Stimulated activated naive CD8-positive, alpha-beta T cell treated with anti-CD3 and anti-CD28 coated beads, Interleukin-15, Interleukin-2, amounts not matched to agents 100 ng/mL and 50 ng/mL, for 24 hours (primary cell): ENCODE results near the gene EYS.
"Not testable (repeated sequence)": the region's sequence is repeated elsewhere in the genome, so short reads cannot be mapped to it uniquely, and the experiment has no call there.

ENCODE experiments used
- H3K27ac Mint-ChIP-seq: one replicate; pipeline ENCODE4 v1.8.0; 2021; ENCODE audit warnings: mild to moderate bottlenecking, mixed read lengths
- H3K27me3 Mint-ChIP-seq: one replicate; pipeline ENCODE4 v1.8.0; 2021; ENCODE audit warnings: mixed read lengths
- H3K36me3 Mint-ChIP-seq: one replicate; pipeline ENCODE4 v1.8.0; 2021; ENCODE audit warnings: low read depth, mixed read lengths
- H3K4me1 Mint-ChIP-seq: one replicate; pipeline ENCODE4 v1.8.0; 2021; ENCODE audit warnings: low read depth, mixed read lengths
- H3K4me3 Mint-ChIP-seq: one replicate; pipeline ENCODE4 v1.8.0; 2021; ENCODE audit warnings: mild to moderate bottlenecking, mixed read lengths
- H3K9me3 Mint-ChIP-seq: one replicate; pipeline ENCODE4 v1.8.0; 2021; ENCODE audit warnings: mixed read lengths

EYS gene

GRCh38 chr6:63943826-63944225 lies 1763.2 kb downstream of the EYS start:
- Mint-ChIP-seq H3K4me3 (no peak overlapping the region), H3K27me3 (no peaks in the 10 kb centered on the region), H3K27ac (no peak overlapping the region), H3K4me1 (no peaks in the 10 kb centered on the region), H3K36me3 (no peaks in the 10 kb centered on the region), H3K9me3 (peaks cover 3% of the 10 kb centered on the region)

GRCh38 chr6:63941747-63942470 lies 1765.1 kb downstream of the EYS start:
- no peaks in the 10 kb centered on the region for H3K36me3 Mint-ChIP-seq
- no peak overlapping the region for H3K4me3 Mint-ChIP-seq
- no peak overlapping the region for H3K27ac Mint-ChIP-seq
- no peaks in the 10 kb centered on the region for H3K4me1 Mint-ChIP-seq
- H3K9me3 Mint-ChIP-seq: peaks cover 3% of the 10 kb centered on the region
- H3K27me3 Mint-ChIP-seq: no peaks in the 10 kb centered on the region

GRCh38 chr6:63940056-63940455 lies 1767.0 kb downstream of the EYS start:
- no peaks in the 10 kb centered on the region for H3K27me3 Mint-ChIP-seq
- H3K4me3 Mint-ChIP-seq: no peak overlapping the region
- H3K36me3 Mint-ChIP-seq: no peaks in the 10 kb centered on the region
- no peak overlapping the region for H3K27ac Mint-ChIP-seq
- no peaks in the 10 kb centered on the region for H3K4me1 Mint-ChIP-seq
- H3K9me3 Mint-ChIP-seq: peaks cover 3% of the 10 kb centered on the region

- Mint-ChIP-seq H3K4me3 (no peak overlapping the region), H3K4me1 (no peaks in the 10 kb centered on the region), H3K36me3 (no peaks in the 10 kb centered on the region), H3K27ac (no peak overlapping the region), H3K27me3 (no peaks in the 10 kb centered on the region), H3K9me3 (peaks cover 3% of the 10 kb centered on the region)
Measured at GRCh38 chr6:63936399-63936798, 1770.6 kb downstream of the EYS start.

- Mint-ChIP-seq H3K27me3 (no peaks in the 10 kb centered on the region), H3K27ac (no peak overlapping the region), H3K4me3 (no peak overlapping the region), H3K9me3 (peaks cover 3% of the 10 kb centered on the region), H3K4me1 (no peaks in the 10 kb centered on the region), H3K36me3 (no peaks in the 10 kb centered on the region)
Measured at GRCh38 chr6:63935732-63936131, 1771.3 kb downstream of the EYS start.

GRCh38 chr6:63933948-63934347 lies 1773.1 kb downstream of the EYS start:
- not testable (repeated sequence) for H3K4me3 Mint-ChIP-seq, H3K36me3 Mint-ChIP-seq

GRCh38 chr6:63930848-63931247 lies 1776.2 kb downstream of the EYS start:
- H3K9me3 Mint-ChIP-seq: no peaks in the 10 kb centered on the region
- no peak overlapping the region for H3K27ac Mint-ChIP-seq
- no peaks in the 10 kb centered on the region for H3K4me1 Mint-ChIP-seq
- H3K36me3 Mint-ChIP-seq: no peaks in the 10 kb centered on the region
- H3K27me3 Mint-ChIP-seq: no peaks in the 10 kb centered on the region
- H3K4me3 Mint-ChIP-seq: no peak overlapping the region

More at GRCh38 chr6:63933948-63934347, 1773.1 kb downstream of the EYS start:
- not testable (repeated sequence) for H3K27ac Mint-ChIP-seq, H3K4me1 Mint-ChIP-seq, H3K9me3 Mint-ChIP-seq, H3K27me3 Mint-ChIP-seq

- H3K36me3 Mint-ChIP-seq: no peaks in the 10 kb centered on the region
- H3K27ac Mint-ChIP-seq: no peak overlapping the region
- H3K9me3 Mint-ChIP-seq: no peaks in the 10 kb centered on the region
- H3K4me3 Mint-ChIP-seq: no peak overlapping the region
- no peaks in the 10 kb centered on the region for H3K4me1 Mint-ChIP-seq
- H3K27me3 Mint-ChIP-seq: no peaks in the 10 kb centered on the region
Measured at GRCh38 chr6:63929111-63929510, 1777.9 kb downstream of the EYS start.

GRCh38 chr6:63928613-63929012 lies 1778.4 kb downstream of the EYS start:
- no peaks in the 10 kb centered on the region for H3K9me3 Mint-ChIP-seq
- no peak overlapping the region for H3K27ac Mint-ChIP-seq
- no peak overlapping the region for H3K4me3 Mint-ChIP-seq
- no peaks in the 10 kb centered on the region for H3K36me3 Mint-ChIP-seq
- no peaks in the 10 kb centered on the region for H3K4me1 Mint-ChIP-seq
- H3K27me3 Mint-ChIP-seq: no peaks in the 10 kb centered on the region

- Mint-ChIP-seq H3K4me1 (no peaks in the 10 kb centered on the region), H3K9me3 (no peaks in the 10 kb centered on the region), H3K27me3 (no peaks in the 10 kb centered on the region), H3K4me3 (no peak overlapping the region), H3K27ac (no peak overlapping the region), H3K36me3 (no peaks in the 10 kb centered on the region)
Measured at GRCh38 chr6:63926950-63927927, 1779.8 kb downstream of the EYS start.

GRCh38 chr6:63926258-63926780 lies 1780.7 kb downstream of the EYS start:
- no peak overlapping the region for H3K4me3 Mint-ChIP-seq
- H3K36me3 Mint-ChIP-seq: no peaks in the 10 kb centered on the region
- no peak overlapping the region for H3K27ac Mint-ChIP-seq
- H3K9me3 Mint-ChIP-seq: no peaks in the 10 kb centered on the region
- peaks cover 6% of the 10 kb centered on the region for H3K27me3 Mint-ChIP-seq
- H3K4me1 Mint-ChIP-seq: no peaks in the 10 kb centered on the region

- H3K9me3 Mint-ChIP-seq: no peaks in the 10 kb centered on the region
- no peaks in the 10 kb centered on the region for H3K4me1 Mint-ChIP-seq
- no peak overlapping the region for H3K27ac Mint-ChIP-seq
- no peak overlapping the region for H3K4me3 Mint-ChIP-seq
- peaks cover 9% of the 10 kb centered on the region for H3K27me3 Mint-ChIP-seq
- H3K36me3 Mint-ChIP-seq: no peaks in the 10 kb centered on the region
Measured at GRCh38 chr6:63923139-63923739, 1783.8 kb downstream of the EYS start.

- peaks cover 9% of the 10 kb centered on the region for H3K27me3 Mint-ChIP-seq
- H3K4me3 Mint-ChIP-seq: no peak overlapping the region
- no peaks in the 10 kb centered on the region for H3K36me3 Mint-ChIP-seq
- no peaks in the 10 kb centered on the region for H3K4me1 Mint-ChIP-seq
- H3K9me3 Mint-ChIP-seq: no peaks in the 10 kb centered on the region
- no peak overlapping the region for H3K27ac Mint-ChIP-seq
Measured at GRCh38 chr6:63919556-63920110, 1787.4 kb downstream of the EYS start.

- Mint-ChIP-seq H3K4me1 (no peaks in the 10 kb centered on the region), H3K27ac (no peak overlapping the region), H3K4me3 (no peak overlapping the region), H3K36me3 (no peaks in the 10 kb centered on the region), H3K9me3 (peaks cover 3% of the 10 kb centered on the region), H3K27me3 (no peaks in the 10 kb centered on the region)
Measured at GRCh38 chr6:63912887-63913286, 1794.1 kb downstream of the EYS start.
